Stimulated activated CD8-positive, alpha-beta memory T cell treated with anti-CD3 and anti-CD28 coated beads, Interleukin-4, amount 100 ng/mL, for 1 hour (primary cell): ENCODE data around the gene COG5.

ENCODE experiments used
- DNase-seq, 2 donors: peaks; one replicate each; pipeline ENCODE4 v3.0.0-alpha.2; 2020; ENCODE audit warnings: low read depth in 2 of 2, low spot score in 1 of 2

COG5 gene

GRCh38 chr7:107506674-107507339, 56.9 kb downstream of the COG5 start:
- DNase-seq, result no peak

- no peak for DNase-seq
These were observed 57.6 kb downstream of the COG5 start for GRCh38 chr7:107505997-107506673.

- no peak for DNase-seq
These were observed 58.4 kb downstream of the COG5 start for GRCh38 chr7:107505362-107505761.

GRCh38 chr7:107503687-107504086, 60.0 kb downstream of the COG5 start:
- DNase-seq, result no peak

- DNase-seq, result no peak
These were observed 60.9 kb downstream of the COG5 start for GRCh38 chr7:107502797-107503196.

- no peak for DNase-seq
These were observed 61.6 kb downstream of the COG5 start for GRCh38 chr7:107502154-107502553.

- DNase-seq, result no peak
These were observed 62.1 kb downstream of the COG5 start for GRCh38 chr7:107501593-107501992.

DNA sequence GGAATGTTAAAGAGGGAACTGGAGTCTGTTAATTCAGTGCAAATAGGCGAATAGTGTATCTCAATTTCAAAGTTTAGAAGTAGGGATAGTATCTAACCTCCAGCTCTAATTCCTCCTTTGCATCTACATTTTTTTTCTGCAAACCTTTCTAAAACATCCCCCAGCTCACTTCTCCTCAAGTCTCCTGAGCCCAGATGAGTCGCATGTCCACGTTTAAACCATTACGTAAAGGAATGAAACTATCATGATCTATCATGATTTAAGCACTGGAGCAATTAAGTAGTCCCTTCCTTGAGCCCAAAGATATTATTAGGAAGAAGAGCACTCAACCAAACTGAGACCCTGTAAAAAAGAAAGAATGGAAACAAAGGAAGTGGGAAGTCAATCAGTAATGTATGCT, 64.0 kb downstream of the COG5 start:
- DNase-seq, result no peak

DNA sequence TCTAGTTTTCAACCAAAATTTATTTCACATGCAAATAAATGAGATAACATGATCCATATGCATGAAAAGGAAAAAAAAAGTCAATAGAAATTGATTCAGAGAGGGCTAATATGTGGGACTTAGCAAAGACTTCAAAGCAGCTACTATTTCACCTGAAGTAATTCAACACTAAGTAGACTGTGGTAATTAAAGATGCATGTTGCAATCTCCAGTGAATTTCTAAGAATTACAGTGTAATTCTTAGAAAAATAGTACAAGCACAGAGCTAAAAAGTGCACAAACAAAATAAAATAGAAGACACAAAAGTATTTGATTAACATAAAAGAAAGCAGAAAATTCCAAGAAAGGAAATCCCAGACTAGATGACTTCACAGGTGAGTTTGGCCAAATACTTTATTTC, 68.2 kb downstream of the COG5 start:
- DNase-seq, result no peak

- no peak for DNase-seq
These were observed 68.8 kb downstream of the COG5 start for GRCh38 chr7:107494884-107495283.

DNA sequence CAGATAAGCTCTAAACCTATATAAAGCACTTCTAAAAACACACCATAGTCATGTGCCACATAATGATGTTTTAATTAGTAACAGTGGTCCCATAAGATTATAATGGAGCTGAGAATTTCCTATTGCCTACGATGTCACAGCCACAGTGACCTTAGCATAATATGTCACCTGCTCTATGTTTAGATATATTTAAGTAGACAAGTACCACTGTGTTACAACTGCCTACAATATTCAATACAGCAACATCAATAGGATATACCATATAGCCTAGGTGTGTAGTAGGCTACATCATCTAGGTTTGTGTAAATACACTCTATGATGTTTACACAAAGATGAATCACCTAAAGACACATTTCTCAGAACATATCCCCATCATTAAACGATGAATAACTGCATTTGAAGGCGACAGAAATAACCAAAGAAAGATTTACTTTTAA, 69.4 kb downstream of the COG5 start:
- DNase-seq, result no peak

DNA sequence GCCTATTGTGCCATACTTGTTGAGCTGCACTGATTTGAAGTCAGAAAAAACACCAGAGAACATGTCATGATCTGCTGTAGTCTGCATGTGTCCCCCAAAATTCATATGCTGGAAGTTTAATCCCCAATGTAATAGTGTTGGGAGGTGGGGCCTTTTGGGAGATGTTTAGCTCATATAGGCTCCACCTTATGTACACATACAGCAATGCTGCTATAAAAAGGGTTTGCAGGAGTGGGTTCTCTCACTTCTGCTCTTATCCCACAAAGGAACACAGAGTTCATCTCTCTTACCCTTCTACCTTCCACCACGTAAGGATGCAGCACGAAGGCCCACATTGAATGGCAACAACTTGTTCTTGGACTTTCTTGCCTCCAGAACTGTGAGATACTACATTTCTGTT, 70.8 kb downstream of the COG5 start:
- no peak for DNase-seq

- no peak for DNase-seq
These were observed 77.7 kb downstream of the COG5 start for GRCh38 chr7:107486041-107486440.

GRCh38 chr7:107482571-107482970, 81.1 kb downstream of the COG5 start:
- DNase-seq, result no peak

DNA sequence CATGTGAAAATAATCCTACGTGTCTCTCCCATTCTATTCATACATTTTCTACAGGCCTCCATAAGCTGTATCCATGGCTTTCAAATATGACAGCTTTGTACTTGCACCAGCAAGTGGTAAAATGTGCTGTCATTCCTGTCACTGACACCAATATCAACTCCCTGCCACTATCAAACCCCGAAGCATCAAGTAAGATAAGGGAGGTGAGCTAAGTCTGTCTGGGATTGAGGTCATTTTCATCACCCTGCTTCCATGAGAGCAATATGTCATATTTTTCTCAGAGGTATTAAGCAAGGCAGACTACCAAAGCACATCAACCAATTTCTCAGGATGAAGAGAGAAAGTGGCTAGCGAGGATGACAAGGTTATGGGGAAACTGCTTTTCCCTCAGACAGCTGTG, 82.8 kb downstream of the COG5 start:
- DNase-seq, result no peak

- DNase-seq, result no peak
These were observed 84.4 kb downstream of the COG5 start for GRCh38 chr7:107479303-107479702.

GRCh38 chr7:107474104-107474521, 89.6 kb downstream of the COG5 start:
- DNase-seq, result no peak

- no peak for DNase-seq
These were observed 91.6 kb downstream of the COG5 start for GRCh38 chr7:107472116-107472515.

DNA sequence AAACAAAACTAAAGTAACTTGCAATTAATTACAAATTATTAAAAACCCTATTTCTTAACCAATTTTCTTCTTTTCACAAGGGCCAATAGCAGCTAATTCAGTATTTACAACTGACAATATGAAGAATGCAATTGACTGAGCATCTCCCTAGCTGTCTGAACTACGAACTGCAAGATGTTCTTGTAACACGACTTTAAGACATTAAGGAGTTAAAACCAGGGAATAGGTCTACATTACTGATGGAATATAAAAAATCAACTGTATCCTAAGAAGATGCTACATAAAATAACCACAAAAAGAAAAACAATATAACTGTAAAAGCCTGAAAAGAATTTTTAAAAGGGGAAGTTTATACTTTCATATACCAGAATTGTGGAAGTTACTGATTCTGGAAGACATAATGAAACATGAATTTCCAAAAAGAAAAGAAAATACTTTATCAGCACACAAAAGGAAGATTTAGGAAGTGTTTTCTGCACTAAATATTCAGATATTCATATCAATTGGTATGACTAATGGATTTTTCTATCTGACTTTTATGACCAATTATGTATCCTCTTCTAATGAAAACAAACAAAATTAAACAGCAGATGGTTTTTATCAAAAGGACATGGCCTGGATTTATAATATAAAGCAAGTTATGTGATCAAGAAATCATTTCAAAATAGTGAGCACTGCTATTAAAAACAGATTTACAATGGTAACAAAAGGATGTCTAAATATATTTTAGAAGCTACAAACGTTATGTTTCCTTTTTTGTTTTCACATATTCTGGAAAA, 92.2 kb downstream of the COG5 start:
- no peak for DNase-seq

- DNase-seq, result no peak
These were observed 93.8 kb downstream of the COG5 start, which contains the start of gene GPR22 for GRCh38 chr7:107469929-107470328. TSS of gene GPR22 (plus strand) at chr7:107470057. CDS start at chr7:107474061, 4,004 bp downstream.

GRCh38 chr7:107468824-107469223, 94.9 kb downstream of the COG5 start:
- no peak for DNase-seq

- DNase-seq, result no peak
These were observed 95.7 kb downstream of the COG5 start for GRCh38 chr7:107467972-107468371.
